ENCODE data around the gene KIAA0930.

DNA sequence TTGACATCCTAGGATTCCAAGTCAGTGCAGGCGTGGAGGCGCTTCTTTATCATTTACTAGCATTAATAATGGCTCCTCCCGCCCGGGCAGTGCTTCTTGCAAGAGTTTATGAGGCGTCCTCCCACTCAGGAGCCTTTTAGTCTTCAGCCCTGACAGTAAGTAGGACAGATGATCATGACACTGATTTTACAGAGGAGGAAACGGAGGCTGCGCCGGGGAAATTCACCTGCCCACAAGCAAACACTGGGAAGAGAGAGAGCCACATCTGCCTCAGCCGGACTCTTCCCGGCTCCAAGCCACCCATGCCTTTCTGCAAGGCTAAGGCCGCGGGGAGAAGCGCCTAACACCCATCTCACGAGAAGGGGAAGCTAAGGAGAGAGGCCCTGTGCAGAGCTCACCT lies 35.9 kb downstream of the KIAA0930 start:
- no peak for TF ChIP-seq POLR2A (IDR thresholded peaks at IDR 0.05)
- TF ChIP-seq, protein P1, sequence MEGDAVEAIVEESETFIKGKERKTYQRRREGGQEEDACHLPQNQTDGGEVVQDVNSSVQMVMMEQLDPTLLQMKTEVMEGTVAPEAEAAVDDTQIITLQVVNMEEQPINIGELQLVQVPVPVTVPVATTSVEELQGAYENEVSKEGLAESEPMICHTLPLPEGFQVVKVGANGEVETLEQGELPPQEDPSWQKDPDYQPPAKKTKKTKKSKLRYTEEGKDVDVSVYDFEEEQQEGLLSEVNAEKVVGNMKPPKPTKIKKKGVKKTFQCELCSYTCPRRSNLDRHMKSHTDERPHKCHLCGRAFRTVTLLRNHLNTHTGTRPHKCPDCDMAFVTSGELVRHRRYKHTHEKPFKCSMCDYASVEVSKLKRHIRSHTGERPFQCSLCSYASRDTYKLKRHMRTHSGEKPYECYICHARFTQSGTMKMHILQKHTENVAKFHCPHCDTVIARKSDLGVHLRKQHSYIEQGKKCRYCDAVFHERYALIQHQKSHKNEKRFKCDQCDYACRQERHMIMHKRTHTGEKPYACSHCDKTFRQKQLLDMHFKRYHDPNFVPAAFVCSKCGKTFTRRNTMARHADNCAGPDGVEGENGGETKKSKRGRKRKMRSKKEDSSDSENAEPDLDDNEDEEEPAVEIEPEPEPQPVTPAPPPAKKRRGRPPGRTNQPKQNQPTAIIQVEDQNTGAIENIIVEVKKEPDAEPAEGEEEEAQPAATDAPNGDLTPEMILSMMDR (IDR thresholded peaks at IDR 0.05), result no peak

All from right lobe of liver (tissue), 4 donors.